Neural cell (in vitro differentiated cells): ENCODE data around the gene ADAMTS19.

ENCODE experiments used
- MXI1 ChIP-seq: fragments of 450-650 bp; conservative IDR thresholded peaks from 2 replicates; pipeline ENCODE4 v1.6.1; 2014; ENCODE audit warnings: antibody characterized with exemption, mild to moderate bottlenecking; ENCODE audit not compliant: poor library complexity, severe bottlenecking
- POLR2AphosphoS5 ChIP-seq: IDR thresholded peaks from 2 replicates; pipeline ENCODE4 v1.6.1; 2012
- REST ChIP-seq: IDR thresholded peaks from 2 replicates; pipeline ENCODE4 v1.6.1; 2012; ENCODE audit warnings: borderline replicate concordance
- SMC3 ChIP-seq: fragments of 450-650 bp; conservative IDR thresholded peaks from 2 replicates; pipeline ENCODE4 v1.6.1; 2014; ENCODE audit warnings: antibody characterized with exemption, mild to moderate bottlenecking, moderate library complexity; ENCODE audit not compliant: poor library complexity
- TF ChIP-seq, protein P1 (sequence below): fragments of 450-650 bp; IDR thresholded peaks from 2 replicates; pipeline ENCODE4 v1.5.1; 2014; ENCODE audit warnings: antibody characterized with exemption, mild to moderate bottlenecking, moderate library complexity; ENCODE audit not compliant: poor library complexity, severe bottlenecking

DNA sequence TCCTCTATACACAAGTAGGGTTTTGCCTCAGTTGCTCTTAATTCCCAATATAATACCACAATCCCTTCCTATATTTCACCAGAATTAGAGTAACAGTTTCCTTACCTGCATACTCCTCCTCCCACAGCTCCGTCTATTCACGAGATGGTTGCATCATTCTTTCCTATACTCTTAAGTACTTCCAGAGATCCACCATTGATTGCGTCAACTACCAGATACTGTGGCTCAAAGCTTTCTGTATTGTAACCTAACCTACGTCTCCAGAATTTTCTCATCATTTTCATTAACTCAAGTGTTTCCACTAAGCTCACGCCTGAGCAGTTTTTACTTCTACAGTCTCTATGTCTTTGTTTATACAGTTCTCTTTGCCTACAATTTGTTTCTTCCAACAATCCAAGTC lies 256.6 kb downstream of the ADAMTS19 start:
- TF ChIP-seq, protein P1, sequence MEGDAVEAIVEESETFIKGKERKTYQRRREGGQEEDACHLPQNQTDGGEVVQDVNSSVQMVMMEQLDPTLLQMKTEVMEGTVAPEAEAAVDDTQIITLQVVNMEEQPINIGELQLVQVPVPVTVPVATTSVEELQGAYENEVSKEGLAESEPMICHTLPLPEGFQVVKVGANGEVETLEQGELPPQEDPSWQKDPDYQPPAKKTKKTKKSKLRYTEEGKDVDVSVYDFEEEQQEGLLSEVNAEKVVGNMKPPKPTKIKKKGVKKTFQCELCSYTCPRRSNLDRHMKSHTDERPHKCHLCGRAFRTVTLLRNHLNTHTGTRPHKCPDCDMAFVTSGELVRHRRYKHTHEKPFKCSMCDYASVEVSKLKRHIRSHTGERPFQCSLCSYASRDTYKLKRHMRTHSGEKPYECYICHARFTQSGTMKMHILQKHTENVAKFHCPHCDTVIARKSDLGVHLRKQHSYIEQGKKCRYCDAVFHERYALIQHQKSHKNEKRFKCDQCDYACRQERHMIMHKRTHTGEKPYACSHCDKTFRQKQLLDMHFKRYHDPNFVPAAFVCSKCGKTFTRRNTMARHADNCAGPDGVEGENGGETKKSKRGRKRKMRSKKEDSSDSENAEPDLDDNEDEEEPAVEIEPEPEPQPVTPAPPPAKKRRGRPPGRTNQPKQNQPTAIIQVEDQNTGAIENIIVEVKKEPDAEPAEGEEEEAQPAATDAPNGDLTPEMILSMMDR = no peak
- TF ChIP-seq POLR2AphosphoS5 (no peak), REST (no peak), SMC3 (no peak), MXI1 (no peak)
